ENCODE measurements around the gene ANKRD17.

The ANKRD17 gene

GRCh38 chr4:73131281-73131680, 127.3 kb downstream of the ANKRD17 start:
- DNase-seq (ENCODE audit: low spot score): no peak

DNA sequence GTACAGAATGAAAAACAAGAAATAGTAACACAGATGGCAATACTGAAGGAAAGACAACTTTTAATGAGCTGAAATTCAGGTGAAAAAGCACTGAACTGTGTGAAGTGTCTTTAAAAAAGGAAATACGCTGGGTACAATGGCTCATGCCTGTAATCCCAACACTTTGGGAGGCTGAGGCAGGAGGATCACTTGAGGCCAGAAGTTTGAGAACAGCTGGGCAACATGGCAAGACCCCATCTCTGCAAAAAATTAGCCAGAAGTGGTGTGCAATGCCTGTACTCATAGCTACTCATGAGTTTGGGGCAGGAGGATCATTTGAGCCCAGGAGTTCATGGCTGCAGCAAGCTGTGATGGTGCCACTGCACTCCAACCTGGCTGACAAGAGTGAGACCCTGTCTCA, 129.3 kb downstream of the ANKRD17 start:
- DNase-seq (ENCODE audit: low spot score): no peak

DNA sequence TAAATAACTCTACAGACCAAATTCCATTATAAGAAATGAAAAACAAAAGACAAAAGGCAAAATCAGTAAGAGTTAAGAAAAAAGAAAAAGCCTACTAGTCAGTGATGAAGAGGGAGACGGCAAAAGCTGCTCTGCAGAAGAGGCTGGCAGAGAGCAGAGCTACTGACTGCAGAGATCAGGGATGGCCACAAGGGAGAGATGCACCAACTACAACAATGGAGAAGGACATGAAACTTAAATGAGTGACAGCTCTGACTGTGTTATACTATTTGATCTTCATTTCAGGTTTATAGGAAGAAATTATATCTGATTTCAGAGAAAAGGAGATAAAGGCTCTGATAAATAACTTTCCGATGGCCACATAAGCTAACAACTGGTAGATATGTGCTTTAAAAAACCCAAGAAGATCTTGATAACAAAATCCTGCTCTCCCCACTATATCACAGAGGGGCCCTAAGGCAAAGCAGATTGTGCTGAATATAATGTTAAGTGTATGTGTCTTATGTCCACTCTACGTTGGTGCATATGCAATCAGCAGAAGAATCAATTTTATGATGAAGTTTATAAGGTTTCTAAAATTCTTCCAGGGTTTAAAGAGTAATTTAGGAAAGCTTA, 130.7 kb downstream of the ANKRD17 start:
- DNase-seq (ENCODE audit: low spot score): peak; percentile 4

DNA sequence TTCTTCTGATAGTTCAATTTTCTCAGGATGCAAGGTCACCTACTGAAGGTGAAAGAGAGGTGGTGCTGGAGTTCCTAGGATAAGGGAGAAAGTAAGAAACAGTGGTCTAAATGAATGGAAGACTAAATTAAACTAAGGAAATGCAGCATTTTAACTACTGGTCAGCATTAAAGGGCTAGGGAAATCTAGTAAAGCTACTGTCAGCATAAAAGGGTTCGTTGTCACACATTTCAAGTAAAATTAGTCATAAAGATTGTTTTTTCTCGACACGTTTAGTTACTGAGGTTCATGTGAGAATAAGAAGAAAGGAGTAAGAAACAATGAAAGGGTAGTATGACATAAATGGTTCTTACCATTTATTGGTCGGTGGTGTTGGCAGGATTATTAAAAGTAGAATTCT, 149.1 kb downstream of the ANKRD17 start:
- DNase-seq (ENCODE audit: low spot score): no peak

DNA sequence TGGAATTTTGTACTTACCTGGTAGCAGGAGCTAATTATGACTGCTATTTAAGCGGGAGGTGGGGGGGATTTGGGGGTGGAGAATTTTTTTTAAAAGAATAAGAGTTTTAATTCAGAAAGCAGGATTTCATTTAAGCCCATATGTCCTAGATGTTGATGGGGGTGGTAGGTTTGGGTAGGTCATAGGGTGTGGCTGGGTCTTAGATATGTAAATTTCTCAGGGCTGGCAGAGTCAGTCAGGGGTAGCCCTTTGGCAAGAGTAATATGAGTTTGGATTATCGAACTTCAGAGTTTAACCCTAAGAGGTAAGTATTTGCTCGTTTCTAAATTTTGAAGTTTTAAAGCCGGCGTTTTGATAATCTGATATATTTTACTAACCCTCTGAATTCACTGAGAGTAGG, 153.9 kb downstream of the ANKRD17 start:
- DNase-seq (ENCODE audit: low spot score): no peak

DNA sequence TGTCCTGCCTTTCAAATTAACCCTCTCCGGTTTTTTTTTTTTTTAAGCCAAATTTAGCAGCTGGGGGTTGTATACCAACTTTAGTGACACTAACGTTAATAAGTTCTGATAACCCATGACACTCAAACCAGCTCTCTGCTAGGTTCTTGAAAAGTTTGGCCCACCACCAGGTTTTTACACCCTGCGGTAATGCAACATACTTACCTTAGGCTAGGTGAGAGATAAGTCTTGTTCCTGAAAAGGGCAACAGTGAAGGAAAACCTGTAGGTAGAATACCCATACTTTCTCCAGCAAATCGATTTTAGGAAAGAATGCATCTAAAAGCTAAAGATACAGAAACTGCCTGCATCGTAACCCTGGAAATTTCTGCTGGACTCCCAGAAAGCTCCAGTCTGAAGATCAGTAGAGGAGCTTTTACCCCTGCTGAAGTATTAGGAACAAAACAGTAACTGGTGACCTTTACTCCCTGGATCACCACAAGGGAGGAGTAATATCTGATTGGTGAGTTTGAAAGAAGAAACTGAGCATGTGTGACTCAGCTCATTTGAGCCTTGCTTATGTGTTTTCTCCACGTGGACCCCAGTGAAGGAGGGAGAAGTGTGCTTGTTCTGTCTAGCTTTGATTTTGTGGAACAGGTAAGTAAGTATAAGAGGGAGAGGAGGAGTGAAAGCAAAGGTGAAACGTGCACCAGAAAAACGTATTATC, 154.6 kb downstream of the ANKRD17 start:
- DNase-seq (ENCODE audit: low spot score): no peak

GRCh38 chr4:73099143-73099542, 159.5 kb downstream of the ANKRD17 start:
- DNase-seq (ENCODE audit: low spot score): no peak

- DNase-seq (ENCODE audit: low spot score): no peak
These were observed 159.9 kb downstream of the ANKRD17 start for GRCh38 chr4:73098713-73099112.

DNA sequence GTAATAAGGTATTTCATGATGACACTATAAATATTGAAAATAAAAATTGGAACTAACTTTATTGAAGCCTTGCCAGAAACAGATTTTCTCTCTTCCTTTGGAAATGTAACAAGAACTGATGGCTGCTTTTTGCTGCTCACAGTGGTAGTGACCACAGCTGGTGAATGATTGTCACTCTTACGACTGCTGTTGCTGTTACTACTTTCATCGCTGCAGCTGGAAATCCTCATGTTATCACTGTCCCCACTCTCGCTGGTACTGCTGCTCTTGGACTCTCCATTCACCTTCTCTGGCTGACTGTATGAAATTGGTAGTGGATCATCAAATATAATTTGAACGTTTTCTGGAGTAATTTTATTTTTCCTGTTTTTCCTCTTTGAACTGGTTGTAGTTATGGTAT, 160.6 kb downstream of the ANKRD17 start:
- no peak for DNase-seq (ENCODE audit: low spot score)

DNA sequence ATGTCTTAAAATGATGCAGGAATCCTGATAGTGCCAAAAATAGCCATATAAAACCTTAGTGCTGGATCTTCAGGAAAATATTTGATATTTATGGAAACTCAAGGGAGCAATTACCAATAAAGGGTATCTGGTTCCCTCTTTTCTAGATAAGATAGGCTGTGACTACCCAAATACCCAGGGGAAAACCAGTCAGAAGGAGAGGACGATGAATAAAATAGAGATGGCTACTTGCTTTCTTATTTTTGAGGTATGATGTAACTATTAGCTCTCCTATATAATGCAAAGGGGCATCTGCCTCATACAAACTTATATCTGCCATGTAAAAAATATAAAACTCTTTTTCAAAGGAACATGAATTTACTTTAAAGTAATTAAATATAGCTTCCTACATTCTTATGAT, 165.7 kb downstream of the ANKRD17 start:
- no peak for DNase-seq (ENCODE audit: low spot score)

DNA sequence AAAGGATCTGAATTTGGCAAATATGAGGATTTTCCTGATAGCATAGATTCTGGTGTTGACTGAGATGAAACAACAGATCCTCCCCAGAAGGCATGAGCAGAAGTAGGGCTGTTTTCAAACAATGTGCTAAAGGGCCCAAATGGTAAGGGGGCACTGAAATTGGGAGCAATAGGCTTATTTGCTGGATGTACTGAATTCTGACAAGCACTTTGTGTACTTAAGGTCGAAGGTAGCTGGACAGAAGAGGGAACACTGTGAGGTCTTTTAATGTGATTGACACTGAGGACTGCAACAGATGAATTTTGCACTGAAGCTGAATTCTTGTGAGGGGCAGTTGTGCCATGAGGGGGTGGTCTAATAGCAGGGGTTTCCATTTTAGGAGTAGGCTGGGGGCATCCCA, 167.9 kb downstream of the ANKRD17 start:
- DNase-seq (ENCODE audit: low spot score): no peak

DNA sequence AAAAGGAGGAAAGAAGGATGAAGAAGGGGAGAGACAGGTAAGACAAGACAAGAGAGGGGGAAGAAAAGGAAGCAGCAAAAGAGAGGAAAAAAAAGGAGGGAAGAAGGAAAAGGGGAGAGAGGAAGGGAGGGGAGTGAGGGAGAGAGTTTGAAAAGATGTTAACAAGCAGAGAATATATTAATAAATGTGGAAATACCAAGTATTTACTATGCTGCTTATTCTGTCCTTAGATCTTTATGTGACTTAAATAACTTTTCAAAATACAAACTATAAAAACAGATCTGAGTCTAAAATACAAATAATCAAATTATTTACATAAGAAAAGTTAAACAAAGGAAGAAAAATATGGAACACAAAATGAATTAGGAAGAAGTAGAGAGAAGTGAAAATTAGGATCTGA, 170.7 kb downstream of the ANKRD17 start:
- no peak for DNase-seq (ENCODE audit: low spot score)

- no peak for DNase-seq (ENCODE audit: low spot score)
These were observed 172.3 kb downstream of the ANKRD17 start for GRCh38 chr4:73086095-73086868.

DNA sequence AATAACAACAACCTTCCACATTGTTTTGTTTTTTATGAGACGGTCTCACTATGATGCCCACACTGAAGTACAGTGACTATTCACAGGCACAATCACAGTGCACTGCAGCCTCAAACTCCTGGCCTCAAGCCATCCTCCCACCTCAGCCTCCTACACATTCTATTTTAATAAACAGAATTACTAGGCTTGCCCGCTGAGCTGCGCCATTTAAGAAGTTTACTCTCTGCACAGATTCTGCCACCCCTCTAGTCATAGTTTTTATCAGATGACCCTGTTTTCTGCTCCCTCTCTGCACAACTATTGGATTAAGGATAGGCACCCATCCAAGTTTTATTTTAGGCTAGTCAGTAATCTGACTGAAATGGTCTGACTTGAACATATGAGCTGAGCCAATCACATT, 177.8 kb downstream of the ANKRD17 start:
- DNase-seq (ENCODE audit: low spot score): no peak

GRCh38 chr4:73075832-73076231, 182.8 kb downstream of the ANKRD17 start:
- no peak for DNase-seq (ENCODE audit: low spot score)

- DNase-seq (ENCODE audit: low spot score): no peak
These were observed 188.6 kb downstream of the ANKRD17 start for GRCh38 chr4:73070074-73070390.

GRCh38 chr4:73069338-73070073, 189.1 kb downstream of the ANKRD17 start, which contains the start of gene COX18:
Gene COX18 (minus strand): TSS chr4:73069716. CDS start chr4:73069649, 67 bp downstream.
- DNase-seq (ENCODE audit: low spot score): peak; percentile 97

GRCh38 chr4:73068491-73069337, 189.9 kb downstream of the ANKRD17 start:
- peak; percentile 44 for DNase-seq (ENCODE audit: low spot score)

DNA sequence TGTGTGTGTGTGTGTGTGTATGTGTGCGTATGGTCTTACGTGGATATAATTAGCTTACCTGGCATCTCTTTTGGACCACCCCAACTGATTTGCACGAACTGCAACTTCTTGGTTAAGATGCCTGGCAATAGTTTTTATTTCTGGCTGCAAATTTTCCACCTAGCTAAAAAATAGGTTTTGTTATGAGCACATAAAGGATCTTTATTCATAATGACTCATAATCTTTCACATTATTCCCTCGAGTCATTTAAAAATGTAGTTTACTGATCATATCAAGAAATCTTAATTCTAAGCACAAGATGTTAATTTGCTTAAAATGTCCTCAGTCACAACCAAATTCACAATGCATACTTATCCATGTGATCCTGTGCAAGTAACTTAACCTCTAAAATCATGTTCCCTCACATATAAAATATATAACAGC, 190.6 kb downstream of the ANKRD17 start:
- peak; percentile 7 for DNase-seq (ENCODE audit: low spot score)

- DNase-seq (ENCODE audit: low spot score): no peak
These were observed 191.7 kb downstream of the ANKRD17 start for GRCh38 chr4:73066928-73067327.

DNA sequence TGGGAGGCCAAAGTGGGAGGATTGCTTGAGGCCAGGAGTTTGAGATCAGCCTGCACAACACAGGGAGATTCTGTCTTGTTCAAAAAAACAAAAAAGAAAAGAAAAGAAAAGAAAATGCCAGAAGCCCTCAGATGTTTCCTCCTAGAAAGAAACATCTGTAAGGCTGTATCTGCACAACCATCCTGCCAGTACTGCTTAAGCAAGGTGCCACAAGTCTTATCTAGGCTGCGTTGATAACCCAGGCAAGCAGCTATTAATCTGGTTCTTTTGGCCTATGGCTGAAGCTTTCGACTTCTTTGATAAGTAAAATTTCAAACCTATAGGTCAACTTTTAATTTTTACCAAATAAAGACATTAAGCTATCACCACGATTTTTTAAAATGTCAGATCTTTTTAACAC, 192.2 kb downstream of the ANKRD17 start:
- DNase-seq (ENCODE audit: low spot score): no peak
